ENCODE measurements around the gene DPP7. TPM values are rescaled to one million over a fixed set of nuclear protein-coding genes. Genes with fewer than 3 reads are reported as not detected.
A peak's percentile ranks its signal among the peaks of the same experiment; 100 is the strongest.
"Not testable (repeated sequence)": the region's sequence is repeated elsewhere in the genome, so short reads cannot be mapped to it uniquely, and the experiment has no call there.

DPP7 gene
- total RNA-seq, 2 experiments from 2014 or later = 162 to 167 TPM

- H3K4me3 Mint-ChIP-seq = no peak overlapping the region
- no peaks in the 10 kb centered on the region for H3K36me3 Mint-ChIP-seq (ENCODE audit: low read depth)
- H3K9me3 Mint-ChIP-seq = no peaks in the 10 kb centered on the region
- H3K27me3 Mint-ChIP-seq (ENCODE audit: low read depth) = peaks cover 29% of the 10 kb centered on the region
- no peak for DNase-seq
- no peak overlapping the region for H3K27ac Mint-ChIP-seq
- H3K4me1 Mint-ChIP-seq (ENCODE audit: low read depth) = no peaks in the 10 kb centered on the region
- CTCF ChIA-PET = no interaction called here
- intact Hi-C loops (cut with micrococcal nuclease) = no loop called here
Measured at GRCh38 chr9:137134191-137134590, 19.7 kb upstream of the DPP7 start.

- CTCF ChIA-PET = interaction anchor here (0.6 to 1.9 kb wide), 9 partner anchors 8 to 237 kb away, joined by 3 to 10 read pairs (median 3); partner anchors contain the start of gene RNF224
- intact Hi-C loops (cut with micrococcal nuclease) = no loop called here
- Mint-ChIP-seq H3K9me3 (no peaks in the 10 kb centered on the region), H3K27ac (no peak overlapping the region), H3K27me3 (ENCODE audit: low read depth) (peaks cover 5% of the 10 kb centered on the region), H3K4me3 (peak overlapping the region; percentile 72), H3K4me1 (ENCODE audit: low read depth) (peaks cover 17% of the 10 kb centered on the region), H3K36me3 (ENCODE audit: low read depth) (peaks cover 7% of the 10 kb centered on the region)
- no peak for DNase-seq
Measured at GRCh38 chr9:137130176-137130755, 15.7 kb upstream of the DPP7 start.

DNA sequence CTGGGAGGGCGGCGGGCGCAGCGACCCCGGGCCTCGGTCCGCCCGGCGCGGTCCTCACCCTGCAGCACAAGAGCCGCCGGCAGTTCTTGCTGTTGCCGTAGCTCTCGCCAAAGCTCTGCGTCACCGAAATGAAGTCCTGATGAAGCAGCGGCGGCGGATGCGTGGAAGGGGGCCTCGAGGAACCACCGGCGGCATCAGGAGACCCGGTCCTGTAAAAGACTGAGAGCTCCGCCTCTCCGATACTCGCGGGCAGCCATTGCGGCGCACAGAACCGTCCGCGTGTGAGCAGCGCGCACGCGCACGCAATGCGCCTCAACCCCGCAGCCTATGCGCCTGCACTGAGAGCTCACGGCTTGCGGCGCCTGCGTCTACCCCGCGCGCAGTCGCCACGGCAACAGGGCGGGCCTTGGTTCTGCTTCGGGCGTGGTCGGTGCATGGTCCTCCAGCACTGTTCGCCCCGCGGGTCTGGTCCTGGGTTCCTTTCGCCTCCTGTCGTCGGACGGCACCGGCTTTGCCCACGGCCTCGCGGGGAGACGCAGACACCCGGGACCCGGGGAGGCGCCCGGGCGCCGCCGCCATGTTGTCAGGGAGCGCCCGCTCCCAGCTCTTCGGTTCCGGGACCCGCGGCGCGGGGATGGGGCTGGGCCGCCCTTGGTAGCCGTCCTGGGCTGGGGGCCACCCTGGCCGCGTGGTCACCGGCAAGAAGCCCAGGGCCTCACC lies 15.1 kb upstream of the DPP7 start:
- Mint-ChIP-seq H3K9me3 (no peaks in the 10 kb centered on the region), H3K27ac (peak overlapping the region; percentile 74), H3K36me3 (ENCODE audit: low read depth) (peaks cover 7% of the 10 kb centered on the region), H3K27me3 (ENCODE audit: low read depth) (peaks cover 5% of the 10 kb centered on the region), H3K4me3 (peak overlapping the region; percentile 91), H3K4me1 (ENCODE audit: low read depth) (peaks cover 17% of the 10 kb centered on the region)
- DNase-seq = peak; percentile 92
- CTCF ChIA-PET = interaction anchor here (0.6 to 1.9 kb wide), 9 partner anchors 11 to 236 kb away, joined by 3 to 10 read pairs (median 4); partner anchors contain the start of gene RNF224
- intact Hi-C loops (cut with micrococcal nuclease) = loop anchor here (1.0 to 5.0 kb wide), 8 partner anchors 21 to 112 kb away; partner anchors contain the start of genes ANAPC2, LRRC26, MAN1B1 and NPDC1

DNA sequence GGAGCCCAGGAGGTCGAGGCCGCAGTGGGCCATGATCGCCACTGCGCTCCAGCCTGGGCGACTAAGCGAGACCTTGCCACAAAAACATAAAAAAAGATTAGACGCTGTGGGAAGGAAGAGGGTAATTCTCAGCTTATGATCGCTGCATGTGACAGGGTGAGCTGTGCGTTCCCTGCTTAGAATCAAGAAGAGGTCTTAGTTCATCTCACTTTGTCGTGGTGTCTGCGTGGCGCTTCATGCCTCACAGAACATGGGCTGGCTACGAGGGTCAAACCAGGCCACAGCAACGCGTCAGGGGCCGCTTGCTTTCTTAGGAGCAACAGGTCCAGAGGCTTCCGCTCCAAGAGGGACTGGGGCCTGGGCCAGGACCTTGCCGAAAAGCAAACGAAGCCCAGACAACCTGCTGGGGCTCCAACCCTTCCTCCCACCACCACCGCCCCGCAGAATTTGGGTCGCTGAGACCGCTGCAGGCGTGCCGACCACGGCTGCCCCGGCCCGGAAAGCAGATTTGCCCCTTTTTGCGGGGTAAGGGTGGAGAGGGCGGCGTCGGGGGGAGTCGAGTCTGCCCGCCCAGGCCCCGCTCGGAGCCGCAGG lies 14.4 kb upstream of the DPP7 start:
- H3K27me3 Mint-ChIP-seq (ENCODE audit: low read depth) = peaks cover 2% of the 10 kb centered on the region
- H3K36me3 Mint-ChIP-seq (ENCODE audit: low read depth) = peaks cover 7% of the 10 kb centered on the region
- CTCF ChIA-PET = interaction anchor here (0.9 to 1.8 kb wide), 7 partner anchors 10 to 236 kb away, joined by 3 to 10 read pairs (median 4); no protein-coding TSS in a partner anchor
- peak overlapping the region; percentile 90 for H3K27ac Mint-ChIP-seq
- H3K4me3 Mint-ChIP-seq = peak overlapping the region; percentile 91
- H3K4me1 Mint-ChIP-seq (ENCODE audit: low read depth) = peaks cover 17% of the 10 kb centered on the region
- DNase-seq = peak; percentile 27
- H3K9me3 Mint-ChIP-seq = no peaks in the 10 kb centered on the region
- intact Hi-C loops (cut with micrococcal nuclease) = loop anchor here (1.0 to 5.0 kb wide), 9 partner anchors 22 to 294 kb away; partner anchors contain the start of genes ANAPC2, EXD3, LRRC26 and MAN1B1

DNA sequence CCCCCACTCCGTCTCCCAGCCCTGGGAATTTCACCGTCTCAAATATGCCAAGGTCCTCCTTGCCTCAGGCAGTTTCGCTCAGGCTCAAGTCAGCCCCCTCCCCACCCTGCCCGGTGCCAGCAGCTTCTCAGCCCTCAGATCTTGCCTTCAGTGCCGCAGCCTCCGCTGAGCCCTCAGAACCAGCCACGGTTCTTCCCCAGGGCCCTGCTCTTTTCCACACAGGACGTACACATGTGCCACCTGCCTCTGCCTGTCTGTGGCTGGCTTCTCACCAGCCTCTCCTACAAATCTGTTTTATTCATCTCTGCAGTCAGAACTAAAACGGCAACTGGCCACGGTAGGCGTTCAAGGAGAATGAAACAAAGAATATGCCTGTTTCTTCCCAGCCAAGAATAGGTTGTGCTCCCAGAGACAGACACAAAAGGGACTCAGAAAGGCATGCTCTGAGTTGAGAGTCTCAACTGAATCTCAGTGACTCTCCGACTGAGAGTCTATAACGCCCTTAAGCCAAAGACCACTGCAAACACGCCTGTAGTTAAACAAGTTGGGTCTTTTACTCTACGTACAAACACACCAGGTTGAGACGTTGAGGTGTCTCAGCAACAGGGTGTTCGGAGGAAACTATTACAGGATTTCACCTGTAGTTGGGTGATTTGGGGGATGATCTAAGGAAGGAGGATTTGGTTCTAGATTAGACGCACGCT lies 13.8 kb upstream of the DPP7 start:
- peaks cover 7% of the 10 kb centered on the region for H3K36me3 Mint-ChIP-seq (ENCODE audit: low read depth)
- peaks cover 2% of the 10 kb centered on the region for H3K27me3 Mint-ChIP-seq (ENCODE audit: low read depth)
- no peaks in the 10 kb centered on the region for H3K9me3 Mint-ChIP-seq
- intact Hi-C loops (cut with micrococcal nuclease) = loop anchor here (1.0 to 5.0 kb wide), 6 partner anchors 22 to 295 kb away; partner anchors contain the start of genes ANAPC2, EXD3, LRRC26 and MAN1B1
- DNase-seq = peak; percentile 62
- CTCF ChIA-PET = interaction anchor here (0.6 to 3.4 kb wide), 4 partner anchors 32 to 99 kb away, joined by 3 to 14 read pairs (median 6); partner anchors contain the start of gene RNF224
- H3K4me3 Mint-ChIP-seq = peak overlapping the region; percentile 91
- H3K4me1 Mint-ChIP-seq (ENCODE audit: low read depth) = peaks cover 19% of the 10 kb centered on the region
- peak overlapping the region; percentile 90 for H3K27ac Mint-ChIP-seq

DNA sequence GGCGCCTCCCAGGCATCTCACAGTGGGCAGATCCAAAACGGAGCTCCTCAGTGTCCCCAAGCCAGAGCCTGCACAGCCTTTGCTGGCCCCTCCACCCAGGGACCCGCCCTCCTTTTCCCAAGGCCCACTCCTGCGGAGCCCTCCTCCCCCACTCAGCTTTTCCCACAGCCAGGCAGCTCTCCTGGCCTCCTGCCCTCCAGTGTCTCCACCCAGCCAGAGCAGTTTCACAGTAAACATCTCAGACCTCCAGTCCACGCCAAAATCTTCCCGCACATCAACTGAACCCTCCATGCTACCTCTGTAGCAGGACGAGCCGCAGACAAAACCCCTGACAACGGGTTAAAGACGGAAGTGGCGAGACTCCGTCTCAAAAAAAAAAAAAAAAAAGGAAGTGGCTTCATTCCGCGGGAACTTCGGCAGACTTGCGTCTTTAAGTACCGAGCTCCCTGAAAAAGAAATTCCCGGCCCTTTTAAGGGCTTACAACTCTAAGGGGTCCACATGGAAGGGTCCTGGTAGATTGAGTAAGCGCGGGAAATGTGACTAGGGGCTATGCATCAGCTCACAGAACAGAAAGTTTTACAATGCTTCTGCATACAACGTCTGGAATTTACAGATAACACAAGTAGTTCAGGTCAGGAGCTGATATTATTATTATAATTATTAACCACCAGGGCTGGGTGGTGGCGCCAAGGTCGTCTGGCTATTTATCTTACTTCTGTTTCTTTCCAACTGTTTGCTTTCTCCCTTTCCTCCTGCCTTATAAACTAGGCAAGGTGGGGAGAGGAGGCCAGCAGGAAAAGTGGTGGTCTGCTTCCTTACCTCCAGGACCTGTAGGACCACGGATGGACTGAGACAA lies 13.0 kb upstream of the DPP7 start:
- H3K4me1 Mint-ChIP-seq (ENCODE audit: low read depth) = peaks cover 19% of the 10 kb centered on the region
- peaks cover 2% of the 10 kb centered on the region for H3K27me3 Mint-ChIP-seq (ENCODE audit: low read depth)
- peak; percentile 52 for DNase-seq
- CTCF ChIA-PET = interaction anchor here (0.6 to 3.4 kb wide), 5 partner anchors 43 to 109 kb away, joined by 3 to 14 read pairs (median 4); partner anchors contain the start of gene RNF224
- H3K27ac Mint-ChIP-seq = peak overlapping the region; percentile 90
- H3K4me3 Mint-ChIP-seq = peak overlapping the region; percentile 91
- intact Hi-C loops (cut with micrococcal nuclease) = loop anchor here (1.0 to 5.0 kb wide), 6 partner anchors 23 to 296 kb away; partner anchors contain the start of genes ANAPC2, EXD3, LRRC26 and MAN1B1
- peaks cover 7% of the 10 kb centered on the region for H3K36me3 Mint-ChIP-seq (ENCODE audit: low read depth)
- H3K9me3 Mint-ChIP-seq = no peaks in the 10 kb centered on the region

DNA sequence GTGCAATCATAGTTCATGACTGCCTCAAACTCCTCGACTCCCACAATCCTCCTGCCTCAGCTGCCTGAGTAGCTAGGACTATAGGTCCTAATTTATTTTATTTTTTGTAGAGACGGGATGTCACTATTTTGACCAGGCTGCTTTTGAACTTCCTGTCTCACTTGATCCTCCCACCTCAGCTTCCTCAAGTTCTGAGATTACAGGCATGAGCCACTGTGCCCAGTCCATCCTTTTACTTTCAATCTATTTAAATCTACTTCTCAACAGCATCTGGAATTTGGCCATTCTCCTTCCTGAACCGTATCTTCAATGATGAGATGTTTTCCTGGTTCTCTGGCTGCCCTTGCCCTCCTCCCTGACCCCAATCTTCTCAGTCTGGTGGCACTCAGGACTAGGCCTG lies 12.3 kb upstream of the DPP7 start:
- intact Hi-C loops (cut with micrococcal nuclease) = loop anchor here (5.0 kb wide), 4 partner anchors 39 to 79 kb away; partner anchors contain the start of genes ANAPC2, LRRC26, MAN1B1 and NPDC1
- CTCF ChIA-PET = interaction anchor here (0.6 to 3.4 kb wide), 4 partner anchors 18 to 110 kb away, joined by 3 to 14 read pairs (median 4); partner anchors contain the start of gene RNF224

DNA sequence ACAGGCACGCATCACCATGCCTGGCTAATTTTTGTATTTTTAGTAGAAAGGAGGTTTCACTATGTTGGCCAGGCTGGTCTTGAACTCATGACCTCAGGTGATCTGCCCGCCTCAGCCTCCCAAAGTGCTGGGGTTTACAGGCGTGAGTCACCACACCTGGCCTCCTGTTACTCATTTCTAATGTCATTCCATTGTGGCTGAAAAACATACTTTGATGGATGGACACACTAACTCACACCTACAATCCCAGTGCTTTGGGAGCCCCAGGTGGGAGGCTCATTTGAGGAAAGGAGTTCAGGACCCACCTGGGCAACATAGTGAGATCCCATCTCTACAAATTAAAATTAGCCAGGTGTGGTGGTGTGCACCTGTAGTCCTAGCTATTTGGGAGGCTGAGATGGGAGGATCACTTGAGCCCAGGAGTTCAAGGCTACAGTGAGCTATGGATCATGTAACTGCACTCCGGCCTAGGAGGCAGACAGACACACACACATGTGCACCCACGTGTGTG lies 9.5 kb upstream of the DPP7 start:
- H3K27ac Mint-ChIP-seq; H3K36me3 Mint-ChIP-seq (ENCODE audit: low read depth); H3K4me3 Mint-ChIP-seq; H3K9me3 Mint-ChIP-seq; CTCF ChIA-PET; intact Hi-C loops (cut with micrococcal nuclease); H3K27me3 Mint-ChIP-seq (ENCODE audit: low read depth); DNase-seq: not testable (repeated sequence)
- H3K4me1 Mint-ChIP-seq (ENCODE audit: low read depth) = peaks cover 24% of the 10 kb centered on the region

More for the DNA sequence above, 12.3 kb upstream of the DPP7 start:
- H3K9me3 Mint-ChIP-seq = no peaks in the 10 kb centered on the region
- H3K4me3 Mint-ChIP-seq = peak overlapping the region; percentile 91
- H3K27ac Mint-ChIP-seq = peak overlapping the region; percentile 90
- DNase-seq = no peak
- H3K4me1 Mint-ChIP-seq (ENCODE audit: low read depth) = peaks cover 19% of the 10 kb centered on the region
- H3K36me3 Mint-ChIP-seq (ENCODE audit: low read depth) = peaks cover 7% of the 10 kb centered on the region
- H3K27me3 Mint-ChIP-seq (ENCODE audit: low read depth) = peaks cover 2% of the 10 kb centered on the region

- H3K27me3 Mint-ChIP-seq (ENCODE audit: low read depth) = no peaks in the 10 kb centered on the region
- H3K4me3 Mint-ChIP-seq = no peak overlapping the region
- CTCF ChIA-PET = interaction anchor here (0.7 to 1.6 kb wide), 3 partner anchors 73 to 104 kb away, joined by 3 to 8 read pairs (median 4); partner anchors contain the start of gene RNF224
- H3K36me3 Mint-ChIP-seq (ENCODE audit: low read depth) = peaks cover 4% of the 10 kb centered on the region
- no peak overlapping the region for H3K27ac Mint-ChIP-seq
- DNase-seq = no peak
- H3K9me3 Mint-ChIP-seq = no peaks in the 10 kb centered on the region
- intact Hi-C loops (cut with micrococcal nuclease) = no loop called here
- H3K4me1 Mint-ChIP-seq (ENCODE audit: low read depth) = peaks cover 26% of the 10 kb centered on the region
Measured at GRCh38 chr9:137123468-137123837, 8.9 kb upstream of the DPP7 start.

DNA sequence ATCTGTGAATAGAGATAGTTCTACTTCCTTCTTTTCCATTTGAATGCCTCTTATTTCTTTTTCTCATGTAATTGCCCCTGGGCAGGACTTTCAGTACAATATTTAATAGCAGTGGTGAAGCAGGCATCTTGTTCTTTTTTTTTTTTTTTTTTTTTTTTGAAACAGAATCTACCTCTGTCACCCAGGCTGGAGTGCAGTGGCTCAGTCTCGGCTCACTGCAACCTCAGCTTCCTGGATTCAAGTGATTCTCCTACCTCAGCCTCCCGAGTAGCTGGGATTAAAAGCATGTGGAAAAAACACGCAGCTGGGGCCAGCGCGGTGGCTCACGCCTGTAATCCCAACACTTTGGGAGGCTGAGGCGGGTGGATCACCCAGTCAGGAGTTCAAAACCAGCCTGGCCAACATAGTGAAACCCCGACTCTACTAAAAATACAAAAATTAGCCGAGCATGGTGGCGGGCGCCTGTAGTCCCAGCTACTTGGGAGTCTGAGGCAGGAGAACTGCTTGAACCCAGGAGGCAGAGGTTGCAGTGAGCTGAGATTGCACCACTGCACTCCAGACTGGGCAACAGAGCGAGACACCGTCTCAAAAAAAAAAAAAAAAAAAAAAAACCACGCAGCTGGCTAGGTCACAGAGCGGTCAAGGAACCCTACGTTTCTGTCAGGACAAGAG lies 8.4 kb upstream of the DPP7 start:
- CTCF ChIA-PET = interaction anchor here (0.7 to 1.8 kb wide), 5 partner anchors 8 to 104 kb away, joined by 3 to 8 read pairs (median 4); partner anchors contain the start of gene RNF224
- DNase-seq; H3K27me3 Mint-ChIP-seq (ENCODE audit: low read depth); H3K9me3 Mint-ChIP-seq; H3K4me3 Mint-ChIP-seq; intact Hi-C loops (cut with micrococcal nuclease); H3K36me3 Mint-ChIP-seq (ENCODE audit: low read depth); H3K27ac Mint-ChIP-seq: not testable (repeated sequence)
- peaks cover 22% of the 10 kb centered on the region for H3K4me1 Mint-ChIP-seq (ENCODE audit: low read depth)

All from activated naive CD4-positive, alpha-beta T cell treated with anti-CD3 and anti-CD28 coated beads for 36 hours (primary cell).